Mesendoderm (in vitro differentiated cells): Measurements from ENCODE around the gene TNIK.

Source experiments
- DNase-seq: peaks from one replicate; pipeline ENCODE4 v3.0.0; 2013
- H2AK5ac ChIP-seq: 2 replicates; pipeline ENCODE4 v1.6.1; 2013; ENCODE audit warnings: low read length, inconsistent platforms
- H2BK120ac ChIP-seq: 2 replicates; pipeline ENCODE4 v1.6.1; 2013; ENCODE audit warnings: low read depth, mild to moderate bottlenecking, low read length, moderate library complexity, mixed read lengths
- H2BK15ac ChIP-seq: replicated peaks from 2 replicates; pipeline ENCODE4 v1.6.1; 2013; ENCODE audit warnings: low read depth, mild to moderate bottlenecking, moderate library complexity
- H2BK5ac ChIP-seq: 2 replicates; pipeline ENCODE4 v1.6.1; 2013; ENCODE audit warnings: low read length, inconsistent platforms
- H3K18ac ChIP-seq: 2 replicates; pipeline ENCODE4 v1.6.1; 2013; ENCODE audit warnings: mild to moderate bottlenecking, low read length, mixed read lengths
- H3K23ac ChIP-seq: one replicate; pipeline ENCODE4 v1.6.1; 2013; ENCODE audit warnings: low read length
- H3K27ac ChIP-seq: 2 replicates; pipeline ENCODE4 v1.5.1; 2013; ENCODE audit warnings: low read depth, mild to moderate bottlenecking, inconsistent platforms, low read length, moderate library complexity
- H3K27me3 ChIP-seq: 2 replicates; pipeline ENCODE4 v1.6.1; 2013; ENCODE audit warnings: low read length, control low read depth, mild to moderate bottlenecking, inconsistent platforms; ENCODE audit not compliant: insufficient read depth, poor library complexity
- H3K36me3 ChIP-seq: 2 replicates; pipeline ENCODE4 v1.6.1; 2013; ENCODE audit warnings: low read length, inconsistent platforms; ENCODE audit not compliant: control insufficient read depth, insufficient read depth
- H3K4ac ChIP-seq: one replicate; pipeline ENCODE4 v1.6.1; 2013; ENCODE audit warnings: low read depth, mild to moderate bottlenecking, low read length, moderate library complexity
- H3K4me1 ChIP-seq: 2 replicates; pipeline ENCODE4 v1.6.1; 2013; ENCODE audit warnings: low read depth, low read length, inconsistent platforms; ENCODE audit not compliant: control insufficient read depth
- H3K4me2 ChIP-seq: 2 replicates; pipeline ENCODE4 v1.6.1; 2013; ENCODE audit warnings: low read length
- H3K4me3 ChIP-seq: 2 replicates; pipeline ENCODE4 v1.5.1; 2013; ENCODE audit warnings: mild to moderate bottlenecking, low read length
- H3K56ac ChIP-seq: one replicate; pipeline ENCODE4 v1.6.1; 2013; ENCODE audit warnings: low read length
- H3K79me1 ChIP-seq: 2 replicates; pipeline ENCODE4 v1.6.1; 2013; ENCODE audit warnings: low read length, inconsistent platforms
- H3K79me2 ChIP-seq: 2 replicates; pipeline ENCODE4 v1.6.1; 2013; ENCODE audit warnings: mild to moderate bottlenecking, low read length; ENCODE audit not compliant: control insufficient read depth, insufficient read depth
- H3K9ac ChIP-seq: 2 replicates; pipeline ENCODE4 v1.6.1; 2013; ENCODE audit warnings: low read length, inconsistent platforms
- H4K5ac ChIP-seq: one replicate; pipeline ENCODE4 v1.6.1; 2013; ENCODE audit warnings: low read length
- H4K8ac ChIP-seq: one replicate; pipeline ENCODE4 v1.6.1; 2013; ENCODE audit warnings: low read depth, mild to moderate bottlenecking, control low read depth, low read length, moderate library complexity
- WGBS: extraction: QIAGEN DNeasy Blood & Tissue Kit; methylation state at CpG from one replicate; pipeline ENCODE4 v1.1.7; 2013; ENCODE audit warnings: low lambda C conversion rate, missing lambda C conversion rate; ENCODE audit not compliant: insufficient coverage; ENCODE audit errors: extremely low coverage; 5-methylcytosine and 5-hydroxymethylcytosine counted together

TNIK gene

DNA sequence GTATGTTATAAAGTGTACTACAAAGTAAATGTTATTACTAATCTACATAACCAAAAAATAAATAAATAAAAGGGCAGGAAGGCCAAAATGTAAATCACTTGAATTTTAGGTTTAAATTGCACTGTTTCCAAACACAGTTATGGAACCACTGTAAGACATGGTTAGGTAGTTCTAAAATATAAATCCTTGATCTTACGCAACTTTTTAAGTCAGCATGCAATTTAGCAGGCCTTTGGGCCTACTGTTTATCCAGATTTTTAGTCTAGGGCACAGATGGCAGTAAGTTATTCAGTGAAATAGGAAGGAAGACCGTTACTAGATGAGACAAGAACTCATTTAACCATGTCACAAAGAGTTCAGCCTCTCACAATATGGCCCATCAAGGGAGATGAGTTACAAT is 246.3 kb downstream of the TNIK start:
- Histone ChIP-seq H4K5ac (no peak overlapping the region), H3K9ac (no peak overlapping the region), H3K4me3 (no peak overlapping the region), H4K8ac (no peak overlapping the region), H3K27ac (no peak overlapping the region), H2BK15ac (no peak overlapping the region), H3K4ac (no peak overlapping the region), H3K4me1 (no peaks in the 10 kb centered on the region), H3K36me3 (no peaks in the 10 kb centered on the region), H2BK120ac (no peak overlapping the region), H2BK5ac (no peak overlapping the region), H3K23ac (no peak overlapping the region), H3K56ac (no peak overlapping the region), H3K27me3 (no peaks in the 10 kb centered on the region), H2AK5ac (no peak overlapping the region), H3K79me1 (no peaks in the 10 kb centered on the region), H3K18ac (no peak overlapping the region), H3K4me2 (no peak overlapping the region), H3K79me2 (no peaks in the 10 kb centered on the region)
- no peak for DNase-seq
- WGBS: no CpG with 5 or more reads among the region's 2 CpGs

DNA sequence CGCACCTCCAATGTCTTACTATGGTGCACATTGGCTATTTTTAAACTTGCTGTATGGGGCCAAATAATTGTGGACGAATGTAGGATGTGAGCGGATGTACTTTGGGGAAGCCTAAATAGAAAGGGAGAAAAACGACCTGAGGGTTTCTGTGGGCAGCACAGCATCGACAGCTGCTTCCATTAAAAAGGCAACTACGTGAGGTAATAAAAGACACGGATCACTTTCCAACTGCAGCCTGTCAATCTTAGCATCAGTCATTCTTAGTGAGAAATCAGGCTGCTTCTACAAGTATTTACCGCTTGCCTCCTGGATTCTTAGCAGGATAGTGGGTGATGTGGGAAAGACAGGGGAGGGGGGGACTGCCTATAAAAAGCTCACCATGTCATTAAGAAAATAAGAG is 247.0 kb downstream of the TNIK start:
- no CpG with 5 or more reads among the region's 8 CpGs for WGBS
- no peaks in the 10 kb centered on the region for H3K79me2 ChIP-seq
- H2BK120ac ChIP-seq: no peak overlapping the region
- no peak overlapping the region for H3K56ac ChIP-seq
- no peak overlapping the region for H3K4me2 ChIP-seq
- H3K23ac ChIP-seq: no peak overlapping the region
- no peak overlapping the region for H3K4ac ChIP-seq
- no peak overlapping the region for H3K4me3 ChIP-seq
- no peak for DNase-seq
- no peak overlapping the region for H3K18ac ChIP-seq
- no peak overlapping the region for H3K9ac ChIP-seq
- H2BK5ac ChIP-seq: no peak overlapping the region
- H3K4me1 ChIP-seq: no peaks in the 10 kb centered on the region
- H4K8ac ChIP-seq: no peak overlapping the region
- no peak overlapping the region for H2AK5ac ChIP-seq
- no peak overlapping the region for H4K5ac ChIP-seq
- H3K27me3 ChIP-seq: no peaks in the 10 kb centered on the region
- H2BK15ac ChIP-seq: no peak overlapping the region
- no peak overlapping the region for H3K27ac ChIP-seq
- no peaks in the 10 kb centered on the region for H3K36me3 ChIP-seq
- no peaks in the 10 kb centered on the region for H3K79me1 ChIP-seq

- no peak overlapping the region for H2BK120ac ChIP-seq
- H2BK5ac ChIP-seq: no peak overlapping the region
- H3K23ac ChIP-seq: no peak overlapping the region
- no CpG with 5 or more reads among the region's 3 CpGs for WGBS
- no peak overlapping the region for H3K4me2 ChIP-seq
- no peak overlapping the region for H3K4me3 ChIP-seq
- H3K36me3 ChIP-seq: no peaks in the 10 kb centered on the region
- DNase-seq: no peak
- H4K8ac ChIP-seq: no peak overlapping the region
- H3K18ac ChIP-seq: no peak overlapping the region
- no peak overlapping the region for H4K5ac ChIP-seq
- H2AK5ac ChIP-seq: no peak overlapping the region
- no peaks in the 10 kb centered on the region for H3K79me1 ChIP-seq
- H3K4ac ChIP-seq: no peak overlapping the region
- no peak overlapping the region for H3K9ac ChIP-seq
- H3K27me3 ChIP-seq: no peaks in the 10 kb centered on the region
- no peaks in the 10 kb centered on the region for H3K4me1 ChIP-seq
- no peak overlapping the region for H2BK15ac ChIP-seq
- no peak overlapping the region for H3K56ac ChIP-seq
- H3K27ac ChIP-seq: no peak overlapping the region
- H3K79me2 ChIP-seq: no peaks in the 10 kb centered on the region
These were observed 247.6 kb downstream of the TNIK start for GRCh38 chr3:171212648-171213047.

DNA sequence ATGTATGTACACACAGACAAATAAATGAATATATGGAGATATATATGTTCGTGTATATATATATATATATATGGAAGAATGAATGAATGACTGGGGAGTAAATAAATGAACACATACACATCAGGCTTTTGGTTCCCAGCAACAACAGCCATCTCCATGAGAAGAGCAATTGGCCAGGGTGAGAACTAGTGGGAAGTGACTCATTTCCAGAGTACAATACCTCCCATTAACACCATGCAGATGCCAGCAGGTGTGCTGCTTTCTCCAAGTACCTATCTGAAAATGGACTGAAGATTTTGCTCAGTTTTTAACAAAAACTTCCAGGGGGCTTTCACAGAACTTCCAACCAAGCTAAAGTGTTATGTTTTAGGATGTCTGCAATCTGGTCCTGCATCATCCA is 253.9 kb downstream of the TNIK start:
- Histone ChIP-seq H3K4me3 (no peak overlapping the region), H2BK15ac (no peak overlapping the region), H3K23ac (no peak overlapping the region), H3K9ac (no peak overlapping the region), H3K79me2 (no peaks in the 10 kb centered on the region), H3K4ac (no peak overlapping the region), H2AK5ac (no peak overlapping the region), H4K8ac (no peak overlapping the region), H3K27ac (peak overlapping the region; percentile 25), H3K4me2 (no peak overlapping the region), H2BK120ac (no peak overlapping the region), H3K4me1 (peaks cover 2% of the 10 kb centered on the region), H2BK5ac (no peak overlapping the region), H3K18ac (no peak overlapping the region), H4K5ac (no peak overlapping the region), H3K36me3 (no peaks in the 10 kb centered on the region), H3K79me1 (no peaks in the 10 kb centered on the region), H3K27me3 (no peaks in the 10 kb centered on the region), H3K56ac (no peak overlapping the region)
- peak; percentile 85 for DNase-seq
- 100% methylated on average over 1 of the region's 1 CpG for WGBS

DNA sequence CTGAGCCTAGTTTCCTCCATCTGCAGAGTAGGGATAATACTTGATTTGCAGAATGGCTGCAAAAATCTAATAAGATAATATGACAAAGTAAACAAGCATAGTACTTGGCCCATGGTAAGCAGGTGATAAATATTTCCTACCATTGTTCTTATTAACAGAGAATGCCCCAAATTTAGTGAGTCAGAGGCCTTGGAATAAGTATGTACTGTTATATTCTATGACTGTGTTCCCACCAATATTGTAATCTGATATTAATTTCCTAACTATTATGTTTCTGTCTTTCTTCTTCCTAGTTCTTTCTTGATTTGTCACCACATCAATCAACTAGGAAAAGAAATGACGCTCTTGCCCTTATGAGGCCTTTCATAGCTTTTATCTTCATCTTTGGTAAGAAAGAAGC is 255.3 kb downstream of the TNIK start:
- no peak overlapping the region for H3K9ac ChIP-seq
- WGBS: no CpG with 5 or more reads among the region's 1 CpG
- no peak overlapping the region for H3K27ac ChIP-seq

GRCh38 chr3:171201825-171202224 is 258.4 kb downstream of the TNIK start:
- Histone ChIP-seq H3K56ac (no peak overlapping the region), H3K4me2 (no peak overlapping the region), H3K9ac (no peak overlapping the region), H2BK5ac (no peak overlapping the region), H4K8ac (no peak overlapping the region), H3K36me3 (no peaks in the 10 kb centered on the region), H4K5ac (no peak overlapping the region), H3K4me3 (no peak overlapping the region), H3K4me1 (peaks cover 7% of the 10 kb centered on the region), H2BK120ac (no peak overlapping the region), H3K23ac (no peak overlapping the region), H3K79me2 (no peaks in the 10 kb centered on the region), H3K27me3 (no peaks in the 10 kb centered on the region), H3K18ac (peak overlapping the region; percentile 68), H2BK15ac (no peak overlapping the region), H3K79me1 (no peaks in the 10 kb centered on the region), H3K4ac (peak overlapping the region; percentile 36), H3K27ac (no peak overlapping the region), H2AK5ac (no peak overlapping the region)
- no CpG with 5 or more reads among the region's 6 CpGs for WGBS
- no peak for DNase-seq

More for the DNA sequence above, 255.3 kb downstream of the TNIK start:
- Histone ChIP-seq H3K56ac (no peak overlapping the region), H2AK5ac (no peak overlapping the region), H3K18ac (no peak overlapping the region), H3K79me1 (no peaks in the 10 kb centered on the region), H3K4ac (no peak overlapping the region), H3K27me3 (no peaks in the 10 kb centered on the region), H2BK15ac (no peak overlapping the region), H2BK120ac (no peak overlapping the region), H3K79me2 (no peaks in the 10 kb centered on the region), H3K4me2 (no peak overlapping the region), H3K36me3 (no peaks in the 10 kb centered on the region), H4K8ac (no peak overlapping the region), H3K4me3 (no peak overlapping the region), H4K5ac (no peak overlapping the region), H3K23ac (no peak overlapping the region), H3K4me1 (peaks cover 2% of the 10 kb centered on the region), H2BK5ac (no peak overlapping the region)
- no peak for DNase-seq
